ENCODE measurements around the gene PSENEN.

DNA sequence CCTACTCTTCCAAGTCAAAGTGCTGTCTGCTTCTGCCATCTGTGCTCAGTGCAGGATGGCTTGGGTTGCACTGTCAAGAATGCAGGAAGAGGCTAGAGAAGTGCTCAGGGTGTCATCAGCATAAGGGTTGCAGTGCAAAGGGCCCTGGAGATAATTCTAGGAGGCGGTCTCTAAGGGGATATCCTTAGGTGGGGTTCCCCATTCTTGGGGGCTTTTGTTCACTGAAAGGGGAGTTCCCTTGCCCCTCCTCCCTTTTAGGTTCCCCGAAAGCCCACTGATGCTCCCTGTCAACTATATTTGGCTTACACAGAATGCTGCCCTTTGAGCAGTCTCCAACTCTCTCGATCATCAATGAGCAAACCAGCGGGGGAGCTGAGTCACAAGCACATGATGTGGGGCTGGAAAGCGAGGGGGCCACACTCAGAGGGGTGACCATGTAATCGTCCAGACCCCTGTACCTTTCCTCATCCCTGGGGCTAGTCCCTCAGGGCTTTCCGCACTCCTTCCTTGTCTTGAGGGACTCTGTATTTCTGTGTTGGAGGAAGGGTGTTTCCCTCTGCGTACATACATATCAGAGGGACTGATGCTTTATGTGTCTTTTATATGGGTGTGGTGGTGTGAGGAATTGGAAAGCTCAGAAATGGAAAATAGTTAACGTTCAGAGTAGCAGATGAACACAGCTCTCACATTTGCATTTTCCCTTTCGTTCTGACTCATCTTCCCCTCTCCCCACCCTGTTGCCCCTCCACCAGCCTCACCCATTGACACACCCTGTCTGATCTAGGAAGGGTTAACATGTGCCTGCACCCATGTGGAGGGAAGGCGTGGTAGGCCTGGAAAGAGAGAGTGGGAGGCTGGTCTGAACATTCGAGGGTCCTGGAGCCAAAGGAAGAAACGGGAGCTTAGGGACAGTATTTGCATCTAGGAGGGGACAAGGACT is 34.4 kb upstream of the PSENEN start:
- TF ChIP-seq, protein P1, sequence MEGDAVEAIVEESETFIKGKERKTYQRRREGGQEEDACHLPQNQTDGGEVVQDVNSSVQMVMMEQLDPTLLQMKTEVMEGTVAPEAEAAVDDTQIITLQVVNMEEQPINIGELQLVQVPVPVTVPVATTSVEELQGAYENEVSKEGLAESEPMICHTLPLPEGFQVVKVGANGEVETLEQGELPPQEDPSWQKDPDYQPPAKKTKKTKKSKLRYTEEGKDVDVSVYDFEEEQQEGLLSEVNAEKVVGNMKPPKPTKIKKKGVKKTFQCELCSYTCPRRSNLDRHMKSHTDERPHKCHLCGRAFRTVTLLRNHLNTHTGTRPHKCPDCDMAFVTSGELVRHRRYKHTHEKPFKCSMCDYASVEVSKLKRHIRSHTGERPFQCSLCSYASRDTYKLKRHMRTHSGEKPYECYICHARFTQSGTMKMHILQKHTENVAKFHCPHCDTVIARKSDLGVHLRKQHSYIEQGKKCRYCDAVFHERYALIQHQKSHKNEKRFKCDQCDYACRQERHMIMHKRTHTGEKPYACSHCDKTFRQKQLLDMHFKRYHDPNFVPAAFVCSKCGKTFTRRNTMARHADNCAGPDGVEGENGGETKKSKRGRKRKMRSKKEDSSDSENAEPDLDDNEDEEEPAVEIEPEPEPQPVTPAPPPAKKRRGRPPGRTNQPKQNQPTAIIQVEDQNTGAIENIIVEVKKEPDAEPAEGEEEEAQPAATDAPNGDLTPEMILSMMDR (IDR thresholded peaks at IDR 0.05) = no peak
- no peak for TF ChIP-seq ZFX (IDR thresholded peaks at IDR 0.05; ENCODE audit: borderline replicate concordance)
